ENCODE measurements around the gene RUFY1.
"Not testable (repeated sequence)": the region's sequence is repeated elsewhere in the genome, so short reads cannot be mapped to it uniquely, and the experiment has no call there.

RUFY1 gene

GRCh38 chr5:179623003-179623905 lies 72.9 kb downstream of the RUFY1 start, which contains the start of gene HNRNPH1:
HNRNPH1 (minus strand) TSS chr5:179623671; CDS start chr5:179623133, 538 bp downstream.
- DNase-seq = peak; percentile 94

GRCh38 chr5:179623906-179624741 lies 73.8 kb downstream of the RUFY1 start:
- DNase-seq = no peak

DNA sequence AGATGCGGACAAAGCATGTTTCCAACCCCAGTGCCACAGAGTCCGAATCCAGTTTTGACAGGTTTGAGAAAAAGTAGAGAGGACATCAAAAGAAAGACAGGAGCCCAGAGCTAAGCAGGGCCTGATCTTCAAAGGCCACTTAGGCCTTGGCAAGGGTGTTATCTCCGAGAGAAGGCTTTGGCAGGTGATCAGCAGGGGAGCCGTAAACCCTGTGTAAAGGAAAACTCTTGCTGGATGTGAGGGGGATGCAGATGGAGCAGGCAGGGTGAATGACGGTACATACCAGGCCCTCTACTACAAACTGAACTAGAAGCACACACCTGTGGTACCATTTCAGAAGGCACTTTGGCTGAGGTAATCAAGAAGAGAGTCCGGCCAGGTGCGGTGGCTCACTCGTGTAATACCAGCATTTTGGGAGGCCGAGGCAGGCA lies 74.5 kb downstream of the RUFY1 start:
- no peak for DNase-seq

- DNase-seq = not testable (repeated sequence)
These were observed 83.4 kb downstream of the RUFY1 start for GRCh38 chr5:179633501-179634369.

DNA sequence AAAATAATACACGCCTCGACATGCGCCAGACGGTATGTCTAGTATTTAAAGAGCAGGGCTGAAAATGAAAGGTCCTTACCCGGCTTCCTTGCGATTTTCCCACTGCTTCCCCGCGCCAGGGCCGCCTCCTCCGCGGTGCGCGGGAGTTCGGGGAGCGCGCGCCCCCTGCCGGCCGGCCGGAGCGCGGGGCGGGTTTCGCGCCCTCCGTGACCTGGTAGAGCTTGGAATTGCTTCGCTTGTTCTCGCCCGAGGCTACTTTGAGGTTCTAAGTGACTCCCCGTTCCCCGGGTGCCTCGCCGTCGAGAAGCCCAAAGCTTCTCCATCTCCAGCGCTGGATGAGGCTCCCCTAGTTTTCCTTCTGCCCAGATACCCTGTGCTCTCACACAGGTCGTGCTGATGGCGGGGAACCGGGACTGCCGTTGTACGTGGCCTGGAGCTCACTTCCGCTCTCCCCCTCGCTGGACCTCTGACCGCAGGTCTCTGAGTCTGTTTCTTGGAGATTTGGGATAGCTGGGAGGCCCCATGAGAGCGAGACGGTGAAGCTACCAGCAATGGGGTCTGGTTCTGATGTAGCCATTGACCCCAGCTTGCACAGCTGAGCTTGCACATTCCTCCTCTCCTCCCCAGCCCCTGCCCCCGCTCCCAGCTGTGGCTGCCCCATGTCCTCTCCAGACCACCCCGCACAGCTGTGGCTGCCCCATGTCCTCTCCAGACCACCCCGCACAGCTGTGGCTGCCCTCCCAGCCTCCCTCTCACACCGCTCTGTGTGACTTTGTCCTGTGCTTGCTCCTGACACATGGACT lies 84.2 kb downstream of the RUFY1 start:
- DNase-seq = not testable (repeated sequence)

- DNase-seq = not testable (repeated sequence)
These were observed 88.9 kb downstream of the RUFY1 start for GRCh38 chr5:179639296-179639695.

- not testable (repeated sequence) for DNase-seq
These were observed 91.4 kb downstream of the RUFY1 start for GRCh38 chr5:179641745-179642144.

GRCh38 chr5:179642626-179643025 lies 92.3 kb downstream of the RUFY1 start:
- DNase-seq = not testable (repeated sequence)

DNA sequence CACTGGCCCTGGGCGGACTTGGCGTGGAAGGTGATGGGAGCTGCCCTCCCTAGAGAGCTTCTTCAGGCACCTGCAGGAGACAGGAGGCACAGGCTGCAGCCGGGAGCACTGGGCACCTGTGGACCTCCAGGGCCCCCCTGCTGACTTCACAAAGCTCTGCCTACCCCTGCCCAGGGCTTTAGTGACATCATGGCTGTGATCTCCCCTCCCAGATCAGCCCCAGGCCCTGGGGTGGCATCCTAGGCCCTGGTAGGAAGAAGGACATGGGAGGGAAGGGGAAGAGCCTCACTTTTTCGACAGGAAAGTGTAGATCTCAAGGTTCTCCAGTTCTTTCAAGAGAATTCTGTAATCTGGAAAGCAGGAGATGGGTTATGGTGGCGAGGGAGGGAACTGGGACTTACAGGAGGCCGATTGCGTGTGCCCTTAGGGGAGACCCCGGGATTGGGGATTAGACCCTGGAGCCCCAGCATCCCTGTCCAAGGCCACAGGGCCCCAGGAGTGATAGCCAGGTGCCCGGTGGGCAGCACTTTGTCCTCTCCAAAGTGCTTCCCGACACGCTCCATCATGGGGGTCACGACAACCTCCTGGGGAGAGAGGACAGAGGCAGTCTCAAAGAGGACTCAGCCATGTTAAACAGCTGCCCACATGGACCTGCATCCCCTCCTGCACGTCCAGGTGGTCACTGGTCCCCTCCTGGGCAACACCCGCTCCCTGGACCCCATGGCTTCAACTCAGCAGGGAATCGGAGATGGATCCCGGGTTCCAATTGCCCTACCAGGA lies 93.0 kb downstream of the RUFY1 start:
- DNase-seq = not testable (repeated sequence)

DNA sequence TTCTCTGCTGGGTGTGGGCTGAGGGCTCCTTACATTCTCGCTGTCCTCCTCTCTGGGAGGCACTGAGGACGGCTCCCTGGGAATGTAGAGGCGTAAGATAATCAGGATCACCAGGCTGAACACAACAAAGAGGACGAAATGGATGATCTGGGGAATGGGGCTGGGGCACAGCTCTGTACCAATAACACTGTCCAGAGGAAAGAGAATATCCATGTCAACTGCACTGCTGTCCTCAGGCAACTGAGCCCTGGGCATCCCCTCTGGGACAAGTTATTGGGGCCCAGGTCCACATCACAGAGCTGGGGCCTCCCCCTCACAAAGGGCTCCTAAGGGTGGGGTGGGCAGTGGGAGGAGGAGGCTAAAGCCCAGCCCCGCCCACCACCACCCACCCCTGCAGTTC lies 94.4 kb downstream of the RUFY1 start:
- DNase-seq = not testable (repeated sequence)

GRCh38 chr5:179648410-179648809 lies 98.1 kb downstream of the RUFY1 start:
- no peak for DNase-seq

DNA sequence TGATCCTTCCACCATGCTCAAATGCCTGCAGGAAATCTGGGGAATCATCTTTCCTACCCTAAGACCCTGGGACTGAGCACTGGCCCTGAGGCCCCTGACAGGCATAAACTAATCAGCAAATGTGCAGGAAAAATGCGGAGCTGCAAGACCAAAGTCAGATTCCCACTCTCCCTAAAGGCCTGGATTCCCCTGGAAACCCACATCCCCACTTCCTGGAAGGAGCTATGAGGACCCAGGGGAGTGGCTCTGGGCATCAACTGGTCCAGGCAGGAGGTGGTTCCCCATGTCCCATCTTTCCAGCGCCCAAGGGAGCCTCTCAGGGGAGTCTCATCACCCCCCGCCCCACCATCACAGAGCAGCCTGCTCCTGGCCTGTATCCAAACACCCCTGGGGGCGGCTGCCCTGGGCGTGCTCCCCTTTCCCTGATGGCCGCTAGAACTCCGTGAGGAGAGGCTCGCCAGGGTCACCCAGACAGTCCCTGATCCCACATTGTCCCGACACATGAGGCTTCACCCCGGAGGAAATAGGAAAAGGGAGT lies 98.9 kb downstream of the RUFY1 start:
- not testable (repeated sequence) for DNase-seq

GRCh38 chr5:179650245-179650644 lies 99.9 kb downstream of the RUFY1 start:
- DNase-seq = not testable (repeated sequence)

GRCh38 chr5:179653135-179653534 lies 102.8 kb downstream of the RUFY1 start:
- not testable (repeated sequence) for DNase-seq

- not testable (repeated sequence) for DNase-seq
These were observed 107.2 kb downstream of the RUFY1 start for GRCh38 chr5:179657302-179658178.

DNA sequence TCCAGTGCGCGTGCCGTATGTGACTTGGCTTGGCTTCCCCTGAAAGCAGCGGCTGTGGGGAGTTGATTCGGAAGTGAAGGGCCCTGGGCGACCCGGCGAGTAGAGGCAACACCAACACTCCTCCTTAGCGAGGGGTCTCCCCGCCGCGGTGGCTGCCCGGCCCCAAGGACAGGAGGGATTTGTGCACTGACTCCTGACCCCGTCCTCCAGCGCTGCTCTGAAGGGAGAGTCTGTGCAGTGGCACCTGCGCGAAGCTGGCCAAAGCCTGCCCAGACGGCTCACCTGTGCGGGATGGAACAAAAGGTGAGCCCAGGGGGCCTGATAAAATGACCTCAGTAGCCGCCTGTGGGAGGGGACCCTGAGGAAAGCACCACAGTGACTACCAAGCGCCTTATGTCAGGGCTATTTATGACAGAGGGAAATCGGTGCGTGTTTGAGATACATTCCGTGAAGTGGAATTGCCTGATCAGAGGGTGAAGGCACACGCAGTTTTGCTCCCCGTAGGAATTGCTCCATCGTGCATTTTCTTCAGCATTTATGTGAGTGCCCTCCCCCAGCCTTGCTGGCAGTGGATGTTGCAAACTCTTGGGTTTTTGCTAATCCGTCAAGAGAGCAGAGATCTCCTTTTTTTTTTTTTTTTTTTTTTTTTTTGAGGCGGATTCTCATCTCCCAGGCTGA lies 108.0 kb downstream of the RUFY1 start:
- not testable (repeated sequence) for DNase-seq

Data from NCI-H524 treated with DMSO at 0.1 percent for 48 hours (cell line).